NCI-H2196 (cell line): ENCODE measurements around the gene PRAMEF33.
"Not testable (repeated sequence)": the region's sequence is repeated elsewhere in the genome, so short reads cannot be mapped to it uniquely, and the experiment has no call there.

Source experiments
- DNase-seq: peaks from one replicate; lab custom pipeline; 2025; ENCODE audit not compliant: unreplicated experiment; lab: John Stamatoyannopoulos, UW

Gene PRAMEF33

DNA sequence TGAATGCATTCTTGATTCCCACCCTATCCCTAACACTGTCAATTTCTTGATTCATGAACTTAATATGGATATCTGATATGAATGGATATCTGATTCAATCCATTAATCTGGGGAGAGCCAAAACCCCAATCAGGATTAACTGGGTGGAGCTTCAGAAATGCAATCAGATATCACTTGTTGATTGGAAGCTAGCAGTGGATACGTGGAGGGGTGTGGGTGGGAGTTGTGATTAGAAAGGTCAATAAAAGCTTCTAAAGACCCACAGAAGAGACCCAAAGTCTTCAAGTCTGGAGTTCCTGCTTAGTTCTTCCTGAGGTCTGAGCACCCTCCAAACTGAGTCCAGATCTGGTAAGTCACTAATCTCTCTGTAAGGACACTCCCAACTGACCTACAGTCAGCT, at the start of gene PRAMEF33:
PRAMEF33 (plus strand) TSS at position 301 of the 400 bp plus-strand sequence. CDS start 2,416 bp downstream, outside the sequence.
- not testable (repeated sequence) for DNase-seq

DNA sequence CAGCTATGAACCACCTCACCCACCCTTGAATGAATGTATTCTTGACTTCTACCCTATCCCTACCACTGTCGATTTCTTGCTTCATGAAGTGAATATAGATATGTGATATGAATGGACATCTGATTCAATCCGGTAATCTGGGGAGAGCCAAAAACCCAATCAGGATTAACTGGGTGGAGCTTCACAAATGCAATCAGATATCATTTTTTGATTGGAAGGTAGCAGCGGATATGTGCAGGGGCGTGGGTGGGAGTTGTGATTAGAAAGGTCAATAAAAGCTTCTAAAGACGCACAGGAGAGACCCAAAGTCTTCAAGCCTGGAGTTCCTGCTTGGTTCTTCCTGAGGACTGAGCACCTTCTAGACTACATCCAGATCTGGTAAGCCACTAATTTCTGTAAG, 49.4 kb upstream of the PRAMEF33 start, which contains the start of gene PRAMEF5:
PRAMEF5 (plus strand) TSS at position 301 of the 400 bp plus-strand sequence. CDS start 5,071 bp downstream, outside the sequence.
- not testable (repeated sequence) for DNase-seq

GRCh38 chr1:13265124-13265523, 38.2 kb upstream of the PRAMEF33 start:
- DNase-seq = not testable (repeated sequence)

DNA sequence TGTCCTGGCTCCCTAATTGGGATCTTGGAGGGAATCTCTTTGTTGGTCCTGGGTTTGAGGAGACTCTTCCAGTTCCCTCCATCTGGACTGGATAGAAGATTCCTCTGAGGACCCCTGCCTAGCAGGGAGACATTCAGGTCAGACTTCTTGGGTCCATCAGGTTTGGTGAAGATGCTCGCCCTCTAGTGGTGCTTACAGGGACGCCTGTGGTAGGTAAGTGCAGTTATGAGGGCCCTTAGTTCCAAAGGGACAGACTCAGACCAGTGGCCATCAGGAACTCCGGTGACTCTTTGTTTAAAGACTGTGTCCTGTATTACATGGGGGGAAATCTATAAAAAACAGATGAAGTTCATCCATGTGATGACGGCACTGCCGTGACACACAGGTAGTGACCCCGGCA, 26.3 kb upstream of the PRAMEF33 start:
- not testable (repeated sequence) for DNase-seq

DNA sequence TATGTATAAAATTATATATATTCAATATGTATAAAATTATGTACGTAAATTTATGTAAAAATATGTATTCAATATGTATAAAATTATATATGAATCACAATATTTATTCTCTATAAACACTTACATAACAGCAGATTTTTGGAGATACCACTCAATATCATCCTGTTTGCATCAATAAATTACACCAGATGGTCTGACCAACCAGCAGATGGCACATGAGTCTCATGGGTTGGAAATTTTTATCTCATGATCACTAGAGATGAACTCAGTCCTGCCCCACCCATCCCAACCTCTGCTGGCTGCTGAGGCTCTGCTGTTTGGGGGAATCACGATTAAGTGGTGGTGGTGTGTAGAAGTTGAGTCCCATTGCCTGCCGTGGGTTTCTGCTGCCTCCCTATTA, 23.7 kb upstream of the PRAMEF33 start:
- not testable (repeated sequence) for DNase-seq

GRCh38 chr1:13285037-13285436, 18.3 kb upstream of the PRAMEF33 start, which contains the start of gene PRAMEF8:
TSS of gene PRAMEF8 (minus strand) at chr1:13285137. CDS start at chr1:13284091, 1,046 bp downstream.
- not testable (repeated sequence) for DNase-seq

GRCh38 chr1:13289030-13289429, 14.3 kb upstream of the PRAMEF33 start:
- not testable (repeated sequence) for DNase-seq

DNA sequence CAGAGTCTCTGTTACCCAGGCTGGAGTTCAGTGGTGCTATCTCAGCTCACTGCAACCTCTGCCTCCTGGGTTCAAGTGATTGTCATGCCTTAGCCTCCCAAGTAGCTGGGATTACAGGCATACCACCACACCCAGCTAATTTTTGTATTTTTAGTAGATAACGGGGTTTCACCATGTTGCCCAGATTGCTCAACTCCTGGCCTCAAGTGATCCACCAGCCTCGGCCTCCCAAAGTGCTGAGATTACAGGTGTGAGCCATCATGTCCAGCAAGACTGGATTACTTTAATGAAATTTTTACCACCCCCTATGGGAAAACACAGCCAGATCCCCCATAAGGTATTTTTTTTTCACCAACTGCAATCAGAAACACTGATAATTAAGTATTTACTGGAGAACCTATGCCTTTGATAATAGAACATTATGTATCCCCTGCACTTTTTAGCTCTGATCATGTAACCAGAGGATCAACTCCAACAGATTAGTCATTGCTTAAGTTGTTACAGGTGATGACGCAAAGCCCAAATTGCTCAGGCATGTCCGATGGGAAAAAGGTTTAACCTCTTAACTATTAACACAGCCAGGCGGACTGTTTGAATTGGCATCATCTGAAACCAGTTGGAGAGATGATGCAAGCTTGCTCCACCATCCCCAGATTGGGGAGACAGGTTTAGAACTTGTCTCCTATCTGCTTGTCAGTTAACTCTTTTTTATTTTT, 6.0 kb upstream of the PRAMEF33 start:
- not testable (repeated sequence) for DNase-seq

GRCh38 chr1:13298699-13299098, 4.6 kb upstream of the PRAMEF33 start:
- DNase-seq = not testable (repeated sequence)

- DNase-seq = not testable (repeated sequence)
Measured at GRCh38 chr1:13302197-13302596, 1.1 kb upstream of the PRAMEF33 start.

- DNase-seq = not testable (repeated sequence)
Measured at GRCh38 chr1:13315281-13315680, 11.9 kb downstream of the PRAMEF33 start, which contains the start of gene PRAMEF15. TSS of gene PRAMEF15 (plus strand) at chr1:13315581. CDS start at chr1:13318408, 2,827 bp downstream.

- not testable (repeated sequence) for DNase-seq
Measured at GRCh38 chr1:13342496-13342895, 39.2 kb downstream of the PRAMEF33 start.

GRCh38 chr1:13347034-13347433, 43.7 kb downstream of the PRAMEF33 start, which contains the start of gene PRAMEF14:
TSS of gene PRAMEF14 (minus strand) at chr1:13347134. CDS start at chr1:13345314, 1,820 bp downstream.
- DNase-seq = not testable (repeated sequence)

DNA sequence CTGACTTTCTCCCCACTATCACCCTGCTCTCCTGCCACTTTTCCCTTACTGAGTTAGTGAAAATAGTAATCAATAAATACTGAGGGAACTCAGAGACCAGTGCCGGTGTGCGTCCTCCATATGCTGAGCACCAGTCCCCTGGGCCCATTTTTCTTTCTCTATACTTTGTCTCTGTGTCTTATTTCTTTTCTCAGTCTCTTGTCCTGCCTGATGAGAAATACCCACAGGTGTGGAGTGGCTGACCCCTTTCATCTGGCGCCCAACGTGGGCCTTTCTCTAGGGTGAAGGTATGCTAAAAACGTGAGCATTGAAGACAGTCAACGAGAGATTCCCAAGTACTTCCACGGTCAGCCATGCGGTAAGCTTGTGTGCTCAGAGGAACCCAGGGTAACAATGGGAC, 50.1 kb downstream of the PRAMEF33 start:
- not testable (repeated sequence) for DNase-seq

- not testable (repeated sequence) for DNase-seq
Measured at GRCh38 chr1:13354475-13354874, 51.1 kb downstream of the PRAMEF33 start.

DNA sequence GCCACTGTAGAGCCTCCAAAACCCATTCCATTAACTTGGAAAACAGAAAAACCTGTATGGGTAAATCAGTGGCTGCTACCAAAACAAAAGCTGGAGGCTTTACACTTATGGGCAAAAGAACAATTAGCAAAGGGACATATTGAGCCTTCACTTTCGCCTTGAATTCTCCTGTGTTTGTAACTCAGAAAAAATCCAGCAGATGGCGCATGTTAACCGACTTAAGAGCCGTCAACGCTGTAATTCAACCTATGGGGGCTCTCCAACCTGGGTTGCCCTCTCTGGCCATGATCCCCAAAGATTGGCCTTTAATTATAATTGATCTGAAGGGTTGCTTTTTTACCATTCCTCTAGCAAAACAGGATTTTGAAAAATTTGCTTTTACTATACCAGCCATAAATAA, 53.4 kb downstream of the PRAMEF33 start:
- DNase-seq = peak; percentile 70
